Hematopoietic multipotent progenitor cell (in vitro differentiated cells): ENCODE measurements around the gene CMTM1. TPM values are rescaled to one million over a fixed set of nuclear protein-coding genes. Genes with fewer than 3 reads are reported as not detected.
"Not testable (repeated sequence)": the region's sequence is repeated elsewhere in the genome, so short reads cannot be mapped to it uniquely, and the experiment has no call there.

ENCODE experiments used
- DNase-seq, 3 donors: peaks; one replicate each; pipeline ENCODE4 v3.0.0-alpha.2; 2011 to 2015; ENCODE audit warnings: low read depth in 2 of 3, low spot score in 2 of 3
- total RNA-seq: library from RNA; depleted of rRNA; stranded (reverse); fragments of >200 nt; gene quantifications from one replicate; pipeline ENCODE4 v1.2.3, GENCODE V29; 2012

CMTM1 gene
- total RNA-seq, 1 donor, result 6.5 TPM

GRCh38 chr16:66587881-66588600 lies 21.8 kb downstream of the CMTM1 start:
- DNase-seq, result no peak

GRCh38 chr16:66588981-66589713 lies 22.9 kb downstream of the CMTM1 start:
- DNase-seq, result peak in 2 of 3 donors; percentile 89 to 91

GRCh38 chr16:66590322-66590721 lies 24.1 kb downstream of the CMTM1 start:
- peak in 2 of 3 donors; percentile 57 to 68 for DNase-seq

- DNase-seq, result no peak
Observed at GRCh38 chr16:66591018-66591417, 24.8 kb downstream of the CMTM1 start.

GRCh38 chr16:66592241-66592640 lies 26.0 kb downstream of the CMTM1 start:
- no peak for DNase-seq

GRCh38 chr16:66592814-66593213 lies 26.6 kb downstream of the CMTM1 start:
- no peak for DNase-seq

GRCh38 chr16:66594739-66595138 lies 28.5 kb downstream of the CMTM1 start:
- no peak for DNase-seq

DNA sequence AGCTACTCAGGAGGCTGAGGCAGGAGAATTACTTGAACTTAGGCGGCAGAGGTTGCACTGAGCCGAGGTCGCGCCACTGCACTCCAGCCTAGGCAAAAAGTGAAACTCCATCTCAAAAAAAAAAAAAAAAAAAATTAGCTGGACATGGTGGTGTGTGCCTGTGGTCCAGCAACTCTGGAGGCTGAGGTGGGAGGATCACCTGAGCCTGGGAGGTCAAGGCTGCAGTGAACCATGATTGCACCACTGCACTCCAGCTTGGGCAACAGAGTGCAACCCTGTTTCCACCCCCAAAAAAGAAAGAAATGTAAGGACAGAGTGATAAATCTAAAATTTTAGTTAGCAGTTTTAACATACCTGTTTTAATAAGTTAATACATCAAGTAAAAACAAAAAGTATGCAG lies 30.3 kb downstream of the CMTM1 start:
- not testable (repeated sequence) for DNase-seq

DNA sequence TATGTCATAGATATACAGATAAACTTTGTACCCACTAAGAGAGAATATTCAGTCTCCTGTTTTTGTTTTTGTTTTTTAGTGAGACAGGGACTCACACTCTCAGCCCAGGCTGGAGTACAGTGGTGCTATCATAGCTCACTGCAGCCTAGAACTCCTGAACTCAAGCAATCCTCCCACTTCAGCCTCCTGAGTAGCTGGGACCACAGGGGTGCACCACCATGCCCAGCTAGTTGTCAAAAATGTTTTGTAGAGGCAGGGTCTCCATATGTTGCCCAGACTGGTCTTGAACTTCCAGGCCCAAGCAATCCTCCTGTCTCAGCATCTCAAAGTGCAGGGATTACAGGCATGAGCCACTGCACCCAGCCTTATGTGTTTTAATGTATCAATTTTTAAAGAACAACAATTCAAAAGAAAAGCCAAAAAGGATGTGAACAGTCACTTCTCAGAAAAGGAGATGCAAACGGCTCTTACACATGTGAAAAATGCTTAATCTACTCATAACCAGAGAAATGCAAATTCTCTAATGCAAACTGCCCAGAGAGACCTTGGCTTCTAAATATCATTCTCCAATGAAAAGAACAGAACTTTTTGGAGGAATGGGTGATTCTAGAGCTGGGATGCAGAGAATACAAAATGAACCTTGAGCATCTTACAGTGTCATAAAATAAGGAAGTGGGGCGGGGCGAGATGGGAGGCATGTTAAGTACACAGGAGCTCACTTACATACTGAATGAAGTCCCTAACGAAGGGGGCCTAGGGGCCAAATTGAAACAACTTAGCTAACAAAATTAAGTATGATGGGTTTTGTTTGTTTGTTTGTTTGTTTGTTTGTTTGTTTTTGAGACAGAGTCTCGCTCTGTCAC lies 31.0 kb downstream of the CMTM1 start:
- no peak for DNase-seq

DNA sequence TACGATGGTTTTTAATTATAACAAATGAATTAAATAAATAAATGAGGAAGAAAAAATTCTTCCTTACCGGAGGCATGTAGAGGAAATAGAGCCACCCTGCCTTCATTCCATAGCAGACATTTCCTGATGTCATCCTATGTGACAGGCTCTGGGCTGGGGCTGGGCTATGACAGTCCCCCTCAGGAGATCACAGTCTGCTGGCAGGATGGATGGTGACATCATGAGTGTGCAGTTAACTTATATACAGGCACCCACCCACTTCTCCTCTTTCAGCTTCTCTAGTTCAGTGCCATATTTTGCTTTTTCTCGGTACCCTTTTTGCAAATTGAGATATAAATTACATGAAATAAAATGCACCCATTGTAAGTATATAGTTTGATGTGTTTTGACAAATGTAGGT lies 31.9 kb downstream of the CMTM1 start:
- DNase-seq, result no peak

DNA sequence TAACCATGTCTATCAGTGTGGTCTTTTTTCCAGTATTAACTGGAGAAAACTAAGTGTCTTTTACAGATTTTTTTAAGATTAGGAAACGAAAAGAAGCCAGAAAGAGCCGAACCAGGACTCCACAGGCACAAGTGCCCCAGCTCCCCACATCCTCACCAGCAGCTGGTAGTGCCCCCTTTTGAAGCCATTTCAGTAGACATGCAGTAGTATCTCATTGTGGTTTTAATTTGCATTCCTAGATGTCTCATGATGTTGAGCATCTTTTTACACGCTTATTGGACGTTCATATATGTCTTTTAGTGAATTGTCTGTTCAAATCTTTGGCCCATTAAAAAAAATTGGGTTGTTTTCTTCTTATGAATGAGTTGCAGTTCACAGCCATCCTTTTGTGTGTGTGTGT lies 33.5 kb downstream of the CMTM1 start:
- no peak for DNase-seq

DNA sequence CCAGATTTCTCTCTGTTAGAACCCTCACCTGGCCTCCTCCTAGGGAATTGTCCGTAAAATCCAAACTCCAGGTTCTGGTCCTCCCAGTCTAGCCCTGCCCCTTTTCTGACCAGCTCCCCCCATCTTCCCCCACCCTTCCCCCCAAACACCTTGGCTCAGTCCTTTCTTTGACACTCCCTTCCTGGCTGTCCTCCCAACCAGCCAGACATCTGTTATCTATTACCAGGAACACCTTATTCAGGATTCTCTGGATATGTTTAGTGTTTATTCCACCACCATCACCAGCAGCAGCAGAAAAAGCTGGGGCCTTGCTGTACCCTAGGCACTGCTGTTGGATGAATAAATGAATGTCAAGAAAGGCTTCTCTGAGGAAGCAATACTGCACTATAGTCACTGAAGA lies 34.2 kb downstream of the CMTM1 start:
- no peak for DNase-seq

GRCh38 chr16:66601471-66601870 lies 35.2 kb downstream of the CMTM1 start:
- no peak for DNase-seq

DNA sequence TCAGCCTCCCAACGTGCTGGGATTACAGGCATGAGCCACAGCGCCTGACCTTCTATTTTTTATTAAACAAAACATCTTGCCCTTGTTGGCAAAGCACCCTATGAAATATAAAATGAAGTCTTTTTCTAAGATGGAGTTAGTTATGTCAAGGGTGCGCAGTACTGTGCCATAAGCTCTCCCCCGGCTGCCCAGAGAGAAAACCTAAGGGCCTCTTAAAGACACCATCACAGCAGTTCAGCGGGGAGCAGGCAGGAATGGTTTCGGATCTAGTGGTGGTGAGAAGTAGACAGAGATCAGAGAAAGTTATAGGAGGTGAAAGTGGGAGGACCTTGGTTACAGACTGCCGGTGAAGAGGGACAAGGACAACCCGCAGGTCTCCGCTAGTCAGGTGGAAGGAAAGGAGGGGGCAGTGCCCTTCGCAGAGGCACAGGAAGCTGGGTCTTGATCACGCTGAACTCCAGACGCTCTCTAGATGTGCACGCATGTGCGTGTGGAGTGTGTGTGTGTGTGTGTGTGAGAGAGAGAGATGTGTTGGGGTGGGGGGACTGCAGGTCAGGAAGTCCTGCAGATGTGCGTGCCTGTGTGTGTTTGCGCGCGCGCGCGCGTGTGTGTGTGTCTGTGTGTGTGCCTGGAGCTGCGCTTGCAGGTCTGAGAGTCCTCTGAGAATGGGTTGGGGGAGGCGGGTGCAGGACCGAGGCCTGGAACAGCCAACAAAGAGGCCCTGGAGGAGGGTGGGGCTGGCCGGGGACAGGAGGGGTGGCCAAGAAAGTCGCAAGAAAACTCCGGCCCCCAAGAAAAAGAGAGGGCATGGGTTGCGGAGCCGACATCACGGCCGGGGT lies 37.5 kb downstream of the CMTM1 start:
- peak; percentile 66 to 84 (median 80) for DNase-seq

DNA sequence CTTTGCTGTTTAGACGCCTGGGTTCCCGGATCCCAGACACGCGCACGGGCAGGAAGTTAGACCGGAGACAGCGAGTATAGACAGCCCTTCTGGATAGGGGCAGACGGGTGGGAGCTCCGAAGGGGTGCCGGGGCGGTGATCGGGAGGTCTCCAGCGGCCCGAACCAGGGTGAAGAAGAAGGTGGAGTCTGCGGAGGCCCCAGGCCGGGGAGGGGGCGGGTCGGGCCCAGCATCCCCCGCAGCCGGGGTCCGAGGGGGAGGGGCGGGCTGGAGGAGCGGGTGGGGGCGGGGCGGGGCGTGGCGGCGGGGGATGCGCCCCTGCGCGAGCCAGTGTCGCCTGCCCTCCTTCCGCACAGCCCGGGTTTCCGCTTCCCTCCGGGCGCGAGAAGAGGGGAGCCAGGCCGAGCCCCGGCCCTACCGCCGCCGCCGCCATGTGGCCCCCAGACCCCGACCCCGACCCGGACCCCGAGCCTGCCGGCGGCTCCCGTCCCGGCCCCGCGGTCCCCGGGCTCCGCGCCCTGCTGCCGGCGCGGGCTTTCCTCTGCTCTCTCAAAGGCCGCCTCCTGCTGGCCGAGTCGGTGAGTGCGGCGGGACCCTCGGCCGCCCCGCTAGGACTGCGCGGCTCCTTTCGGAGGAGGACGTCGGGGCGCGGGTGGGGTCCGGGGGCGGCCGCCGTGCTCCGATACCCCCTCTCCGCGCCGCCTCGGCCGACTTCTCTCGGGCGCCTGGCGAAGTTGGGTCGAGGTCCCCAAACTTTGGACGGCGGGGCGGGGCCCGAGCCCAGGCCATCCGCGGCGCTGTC lies 38.3 kb downstream of the CMTM1 start, which contains the start of gene CMTM3:
Gene CMTM3, plus strand, starts transcription at position 329 of the 801 bp plus-strand sequence. Its CDS starts 102 bp downstream, at position 431.
- DNase-seq, result peak; percentile 52 to 78 (median 71)

DNA sequence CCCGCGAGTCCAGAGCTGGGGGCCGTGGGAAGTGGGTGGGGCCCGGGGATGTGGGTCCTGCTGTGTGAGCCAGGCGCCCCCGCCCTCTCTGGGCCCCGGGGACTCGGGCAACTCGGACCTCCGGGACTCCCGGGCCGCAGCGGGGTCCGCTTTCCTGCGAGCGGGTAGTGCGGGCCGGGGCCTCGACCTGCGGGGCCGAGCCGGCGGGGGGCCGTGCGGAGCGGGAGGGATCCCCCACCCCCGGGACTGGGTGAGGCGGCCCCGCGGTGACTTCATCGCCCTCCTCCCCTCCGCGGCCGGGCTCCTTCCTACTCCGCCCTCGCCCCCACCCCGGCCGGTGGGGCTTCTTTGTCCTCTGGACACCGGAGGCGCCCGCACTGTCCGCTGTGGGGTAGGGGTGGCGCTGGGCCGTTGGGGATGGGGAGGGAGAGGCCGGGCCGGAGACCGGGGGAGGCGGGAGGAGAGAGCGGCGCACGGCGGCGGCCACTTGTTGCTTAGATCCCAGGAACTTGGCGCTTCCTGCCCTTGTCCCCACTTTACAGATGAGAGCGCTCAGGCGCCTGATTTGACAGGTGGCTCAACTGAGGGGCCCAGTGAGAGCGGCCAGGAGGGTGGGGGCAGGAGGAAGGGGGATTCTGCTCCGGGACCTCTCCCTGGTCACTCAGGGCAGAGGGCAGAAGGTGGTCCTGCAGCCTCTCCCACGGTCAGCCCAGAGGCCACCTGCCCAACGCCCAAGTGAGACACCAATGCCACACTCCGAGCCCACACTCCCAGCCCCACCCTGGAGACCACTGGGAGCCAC lies 39.1 kb downstream of the CMTM1 start:
- DNase-seq, result peak in 1 of 3 donors; percentile 53

DNA sequence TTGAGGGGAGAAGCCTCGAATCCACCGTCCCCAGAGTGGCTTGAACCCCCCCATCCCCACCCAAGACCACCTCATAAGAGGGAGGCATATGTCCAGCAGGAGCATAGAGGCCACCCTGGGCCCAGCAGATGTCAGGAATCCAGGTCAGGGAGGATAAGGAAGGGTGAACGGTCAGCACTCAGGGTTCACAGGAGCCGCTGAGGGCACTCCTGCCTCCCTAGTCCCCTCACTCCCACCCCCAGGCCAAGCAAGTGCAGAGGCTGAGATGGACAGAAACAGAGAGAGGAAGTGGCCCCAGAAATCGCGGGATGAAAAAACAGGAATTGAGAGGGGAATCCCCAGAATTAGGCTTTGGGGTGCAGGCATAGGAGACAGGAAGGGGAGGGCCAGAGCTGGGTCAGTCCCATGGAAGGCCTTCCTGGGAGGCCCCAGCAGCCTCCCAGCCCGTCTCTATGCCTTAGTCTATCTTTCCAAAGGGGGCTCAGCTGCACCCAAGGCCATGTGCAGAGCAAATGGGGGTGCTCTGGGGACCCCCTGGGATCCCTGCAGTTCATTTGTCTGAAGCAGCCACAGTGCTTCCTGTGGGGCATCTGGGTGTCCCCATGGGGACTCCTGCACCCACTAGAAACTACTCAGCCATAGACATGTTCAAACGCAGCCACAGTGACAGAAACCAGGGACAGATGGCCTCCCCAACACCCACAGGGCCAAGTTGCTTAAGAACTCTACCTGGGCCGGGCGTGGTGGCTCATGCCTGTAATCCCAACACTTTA lies 39.9 kb downstream of the CMTM1 start:
- DNase-seq, result no peak
